Middle frontal gyrus (tissue), 1 donor: Measurements from ENCODE around the gene S1PR3.

Source experiments
- DNase-seq: peaks from one replicate; pipeline ENCODE4 v3.0.0-alpha.2; 2015; ENCODE audit warnings: low spot score; ENCODE audit errors: extremely low spot score

S1PR3 gene

GRCh38 chr9:89036383-89036782 is 45.1 kb downstream of the S1PR3 start:
- no peak for DNase-seq

- no peak for DNase-seq
Observed at GRCh38 chr9:89036891-89037290, 45.6 kb downstream of the S1PR3 start.

- DNase-seq, result no peak
Observed at GRCh38 chr9:89037346-89037745, 46.1 kb downstream of the S1PR3 start.

- no peak for DNase-seq
Observed at GRCh38 chr9:89037891-89038290, 46.6 kb downstream of the S1PR3 start.

- peak; percentile 64 for DNase-seq
Observed at GRCh38 chr9:89038382-89039103, 47.3 kb downstream of the S1PR3 start.

- no peak for DNase-seq
Observed at GRCh38 chr9:89039104-89039465, 47.8 kb downstream of the S1PR3 start.

GRCh38 chr9:89039664-89040063 is 48.4 kb downstream of the S1PR3 start:
- no peak for DNase-seq

GRCh38 chr9:89042984-89043383 is 51.7 kb downstream of the S1PR3 start:
- peak; percentile 34 for DNase-seq

GRCh38 chr9:89044104-89044503 is 52.8 kb downstream of the S1PR3 start:
- no peak for DNase-seq

GRCh38 chr9:89044881-89045280 is 53.6 kb downstream of the S1PR3 start:
- no peak for DNase-seq

- no peak for DNase-seq
Observed at GRCh38 chr9:89046832-89047231, 55.6 kb downstream of the S1PR3 start.

GRCh38 chr9:89047667-89048066 is 56.4 kb downstream of the S1PR3 start:
- DNase-seq, result no peak

- no peak for DNase-seq
Observed at GRCh38 chr9:89048616-89049015, 57.3 kb downstream of the S1PR3 start.

GRCh38 chr9:89049646-89050045 is 58.4 kb downstream of the S1PR3 start:
- DNase-seq, result no peak

- peak; percentile 18 for DNase-seq
Observed at GRCh38 chr9:89051421-89052025, 60.3 kb downstream of the S1PR3 start.

- DNase-seq, result no peak
Observed at GRCh38 chr9:89052470-89053097, 61.3 kb downstream of the S1PR3 start.

- DNase-seq, result no peak
Observed at GRCh38 chr9:89053301-89053700, 62.0 kb downstream of the S1PR3 start.
